ENCODE data around the gene RAPGEF6. TPM values are rescaled to one million over a fixed set of nuclear protein-coding genes. Genes with fewer than 3 reads are reported as not detected.

Gene RAPGEF6
- total RNA-seq, 2 donors from 2014 or later: 35.9 to 62.2 TPM

- ATAC-seq (no peak), DNase-seq (ENCODE audit: low spot score in 2 of 2) (no peak)
- H3K36me3 Mint-ChIP-seq: peaks cover 11 to 44% of the 10 kb centered on the region in 2 donors
- H3K27ac Mint-ChIP-seq: peak overlapping the region; percentile 0 to 38
- peaks cover 0 to 5% of the 10 kb centered on the region in 2 donors for H3K9me3 Mint-ChIP-seq
Measured at GRCh38 chr5:131460867-131461572, 174.0 kb downstream of the RAPGEF6 start.

GRCh38 chr5:131460133-131460532 is 174.9 kb downstream of the RAPGEF6 start:
- DNase-seq (ENCODE audit: low spot score in 2 of 2) (no peak), ATAC-seq (peak; percentile 34 to 72)
- H3K36me3 Mint-ChIP-seq: peaks cover 11 to 47% of the 10 kb centered on the region in 2 donors
- peak overlapping the region in 1 of 2 donors; percentile 0 for H3K27ac Mint-ChIP-seq
- peaks cover 0 to 5% of the 10 kb centered on the region in 2 donors for H3K9me3 Mint-ChIP-seq

- DNase-seq (ENCODE audit: low spot score in 2 of 2): no peak
- no peak for ATAC-seq
- Mint-ChIP-seq H3K27ac (peak overlapping the region in 1 of 2 donors; percentile 65), H3K36me3 (peaks cover 19 to 52% of the 10 kb centered on the region in 2 donors), H3K9me3 (peaks cover 0 to 5% of the 10 kb centered on the region in 2 donors)
Measured at GRCh38 chr5:131459216-131459615, 175.8 kb downstream of the RAPGEF6 start.

GRCh38 chr5:131457193-131457592 is 177.8 kb downstream of the RAPGEF6 start:
- peaks cover 0 to 5% of the 10 kb centered on the region in 2 donors for H3K9me3 Mint-ChIP-seq
- ATAC-seq (no peak), DNase-seq (ENCODE audit: low spot score in 2 of 2) (no peak)
- peak overlapping the region in 1 of 2 donors; percentile 5 for H3K27ac Mint-ChIP-seq
- H3K36me3 Mint-ChIP-seq: peaks cover 28 to 50% of the 10 kb centered on the region in 2 donors

- no peak for DNase-seq (ENCODE audit: low spot score in 2 of 2)
- Mint-ChIP-seq H3K27ac (no peak overlapping the region), H3K36me3 (peaks cover 22 to 58% of the 10 kb centered on the region in 2 donors), H3K9me3 (no peaks in the 10 kb centered on the region)
- no peak for ATAC-seq
Measured at GRCh38 chr5:131450941-131451340, 184.1 kb downstream of the RAPGEF6 start.

- H3K36me3 Mint-ChIP-seq: peaks cover 4 to 51% of the 10 kb centered on the region in 2 donors
- DNase-seq (ENCODE audit: low spot score in 2 of 2) (no peak), ATAC-seq (no peak)
- H3K9me3 Mint-ChIP-seq: no peaks in the 10 kb centered on the region
- H3K27ac Mint-ChIP-seq: no peak overlapping the region
Measured at GRCh38 chr5:131441184-131441583, 193.8 kb downstream of the RAPGEF6 start.

- Mint-ChIP-seq H3K9me3 (no peaks in the 10 kb centered on the region), H3K27ac (no peak overlapping the region), H3K36me3 (peaks cover 11 to 61% of the 10 kb centered on the region in 2 donors)
- no peak for ATAC-seq
- no peak for DNase-seq (ENCODE audit: low spot score in 2 of 2)
Measured at GRCh38 chr5:131436081-131436480, 198.9 kb downstream of the RAPGEF6 start.

GRCh38 chr5:131433109-131433508 is 201.9 kb downstream of the RAPGEF6 start:
- Mint-ChIP-seq H3K36me3 (peaks cover 7 to 68% of the 10 kb centered on the region in 2 donors), H3K9me3 (no peaks in the 10 kb centered on the region), H3K27ac (peak overlapping the region; percentile 30 to 39)
- no peak for DNase-seq (ENCODE audit: low spot score in 2 of 2)
- ATAC-seq: no peak

- Mint-ChIP-seq H3K27ac (no peak overlapping the region), H3K9me3 (no peaks in the 10 kb centered on the region), H3K36me3 (peaks cover 7 to 66% of the 10 kb centered on the region in 2 donors)
- ATAC-seq (no peak), DNase-seq (ENCODE audit: low spot score in 2 of 2) (no peak)
Measured at GRCh38 chr5:131431794-131432193, 203.2 kb downstream of the RAPGEF6 start.

GRCh38 chr5:131430794-131431193 is 204.2 kb downstream of the RAPGEF6 start:
- H3K36me3 Mint-ChIP-seq: peaks cover 7 to 61% of the 10 kb centered on the region in 2 donors
- no peak for DNase-seq (ENCODE audit: low spot score in 2 of 2)
- H3K27ac Mint-ChIP-seq: no peak overlapping the region
- no peak for ATAC-seq
- no peaks in the 10 kb centered on the region for H3K9me3 Mint-ChIP-seq

- H3K36me3 Mint-ChIP-seq: peaks cover 0 to 26% of the 10 kb centered on the region in 2 donors
- DNase-seq (ENCODE audit: low spot score in 2 of 2) (no peak), ATAC-seq (no peak)
- H3K9me3 Mint-ChIP-seq: no peaks in the 10 kb centered on the region
- H3K27ac Mint-ChIP-seq: peak overlapping the region; percentile 62 to 66
Measured at GRCh38 chr5:131426011-131426410, 209.0 kb downstream of the RAPGEF6 start.

- ATAC-seq: no peak
- H3K9me3 Mint-ChIP-seq: no peaks in the 10 kb centered on the region
- H3K36me3 Mint-ChIP-seq: peaks cover 0 to 6% of the 10 kb centered on the region in 2 donors
- DNase-seq (ENCODE audit: low spot score in 2 of 2): no peak
- peak overlapping the region; percentile 35 to 65 for H3K27ac Mint-ChIP-seq
Measured at GRCh38 chr5:131423056-131423455, 212.0 kb downstream of the RAPGEF6 start.

- H3K9me3 Mint-ChIP-seq: no peaks in the 10 kb centered on the region
- peak overlapping the region; percentile 77 to 81 for H3K27ac Mint-ChIP-seq
- H3K36me3 Mint-ChIP-seq: peaks cover 0 to 11% of the 10 kb centered on the region in 2 donors
- DNase-seq (ENCODE audit: low spot score in 2 of 2) (no peak), ATAC-seq (no peak)
Measured at GRCh38 chr5:131419877-131420276, 215.2 kb downstream of the RAPGEF6 start.

- Mint-ChIP-seq H3K27ac (peak overlapping the region in 1 of 2 donors; percentile 77), H3K9me3 (no peaks in the 10 kb centered on the region), H3K36me3 (peaks cover 0 to 22% of the 10 kb centered on the region in 2 donors)
- DNase-seq (ENCODE audit: low spot score in 2 of 2) (no peak), ATAC-seq (no peak)
Measured at GRCh38 chr5:131418846-131419245, 216.2 kb downstream of the RAPGEF6 start.

- Mint-ChIP-seq H3K36me3 (peaks cover 0 to 24% of the 10 kb centered on the region in 2 donors), H3K27ac (peak overlapping the region; percentile 31 to 78), H3K9me3 (no peaks in the 10 kb centered on the region)
- DNase-seq (ENCODE audit: low spot score in 2 of 2) (peak; percentile 67 to 78), ATAC-seq (peak in 1 of 2 donors; percentile 43)
Measured at GRCh38 chr5:131417240-131417869, 217.7 kb downstream of the RAPGEF6 start.

GRCh38 chr5:131416729-131417128 is 218.3 kb downstream of the RAPGEF6 start:
- ATAC-seq (no peak), DNase-seq (ENCODE audit: low spot score in 2 of 2) (no peak)

More at GRCh38 chr5:131416729-131417128, 218.3 kb downstream of the RAPGEF6 start:
- H3K36me3 Mint-ChIP-seq: peaks cover 0 to 24% of the 10 kb centered on the region in 2 donors
- H3K27ac Mint-ChIP-seq: peak overlapping the region; percentile 15 to 78
- H3K9me3 Mint-ChIP-seq: no peaks in the 10 kb centered on the region

Data from activated naive CD4-positive, alpha-beta T cell treated with anti-CD3 and anti-CD28 coated beads, Interleukin-2, amount 50 U/mL, for 72 hours (primary cell).